Smooth muscle cell (in vitro differentiated cells): ENCODE data around the gene FAS. TPM values are rescaled to one million over a fixed set of nuclear protein-coding genes. Genes with fewer than 3 reads are reported as not detected.
A peak's percentile ranks its signal among the peaks of the same experiment; 100 is the strongest.

ENCODE experiments used
- DNase-seq: peaks from one replicate; lab custom pipeline; 2025; ENCODE audit not compliant: unreplicated experiment; lab: John Stamatoyannopoulos, UW
- H2AFZ ChIP-seq: fragments of 200-600 bp; sonication (generic); 2 replicates; pipeline ENCODE4 v1.6.0; 2016; ENCODE audit warnings: antibody characterized with exemption, low read depth, mild to moderate bottlenecking
- H3F3A ChIP-seq: fragments of 200-600 bp; sonication (generic); 2 replicates; pipeline ENCODE4 v1.6.0; 2017; ENCODE audit warnings: antibody characterized with exemption, low read depth
- H3K27ac ChIP-seq: fragments of 200-600 bp; sonication (generic); 2 replicates; pipeline ENCODE4 v1.5.1; 2016; ENCODE audit warnings: low read depth, mild to moderate bottlenecking
- H3K27me3 ChIP-seq: fragments of 200-600 bp; sonication (generic); 2 replicates; pipeline ENCODE4 v1.6.1; 2016; ENCODE audit warnings: low read depth, mild to moderate bottlenecking
- H3K36me3 ChIP-seq: fragments of 200-600 bp; sonication (generic); 2 replicates; pipeline ENCODE4 v1.5.1; 2016; ENCODE audit warnings: low read depth
- H3K4me1 ChIP-seq: fragments of 200-600 bp; sonication (generic); 2 replicates; pipeline ENCODE4 v1.5.1; 2016; ENCODE audit warnings: low read depth
- H3K4me2 ChIP-seq: fragments of 200-600 bp; sonication (generic); 2 replicates; pipeline ENCODE4 v1.6.0; 2016; ENCODE audit warnings: mild to moderate bottlenecking
- H3K4me3 ChIP-seq: fragments of 200-600 bp; sonication (generic); 2 replicates; pipeline ENCODE4 v1.5.1; 2016; ENCODE audit warnings: mild to moderate bottlenecking
- H3K79me2 ChIP-seq: fragments of 200-600 bp; sonication (generic); 2 replicates; pipeline ENCODE4 v1.6.0; 2016; ENCODE audit warnings: low read depth, mild to moderate bottlenecking
- H3K9ac ChIP-seq: fragments of 200-600 bp; sonication (generic); 2 replicates; pipeline ENCODE4 v1.6.0; 2016; ENCODE audit warnings: low read depth
- H3K9me3 ChIP-seq: fragments of 200-600 bp; sonication (generic); replicated peaks from 2 replicates; pipeline ENCODE4 v1.5.1; 2016; ENCODE audit warnings: low read depth
- H4K20me1 ChIP-seq: fragments of 200-600 bp; sonication (generic); 2 replicates; pipeline ENCODE4 v1.6.0; 2016; ENCODE audit warnings: low read depth
- CTCF ChIP-seq: fragments of 200-600 bp; sonication (generic); IDR thresholded peaks from 2 replicates; pipeline ENCODE4 v1.5.1; 2017; ENCODE audit warnings: borderline replicate concordance, mild to moderate bottlenecking, antibody characterized with exemption; ENCODE audit not compliant: insufficient read depth, poor library complexity, severe bottlenecking
- WGBS: methylation state at CpG from one replicate; pipeline ENCODE4 v1.1.7; 2016; ENCODE audit warnings: low lambda C conversion rate; 5-methylcytosine and 5-hydroxymethylcytosine counted together
- polyA plus RNA-seq: library from polyadenylated mRNA; unstranded; fragments of >200 nt; fragmentation: Nextera tagmentation; extraction: Ambion mirVana; gene quantifications from 2 replicates; pipeline ENCODE4 v1.2.1, GENCODE V29; 2016
- total RNA-seq: library from RNA; depleted of rRNA; stranded (reverse); fragments of >200 nt; gene quantifications from 2 replicates; pipeline ENCODE4 v1.2.3, GENCODE V29; 2014

The FAS gene
- total and polyA plus RNA-seq, 2 experiments from 2014 or later: 14.4 to 21.8 TPM

DNA sequence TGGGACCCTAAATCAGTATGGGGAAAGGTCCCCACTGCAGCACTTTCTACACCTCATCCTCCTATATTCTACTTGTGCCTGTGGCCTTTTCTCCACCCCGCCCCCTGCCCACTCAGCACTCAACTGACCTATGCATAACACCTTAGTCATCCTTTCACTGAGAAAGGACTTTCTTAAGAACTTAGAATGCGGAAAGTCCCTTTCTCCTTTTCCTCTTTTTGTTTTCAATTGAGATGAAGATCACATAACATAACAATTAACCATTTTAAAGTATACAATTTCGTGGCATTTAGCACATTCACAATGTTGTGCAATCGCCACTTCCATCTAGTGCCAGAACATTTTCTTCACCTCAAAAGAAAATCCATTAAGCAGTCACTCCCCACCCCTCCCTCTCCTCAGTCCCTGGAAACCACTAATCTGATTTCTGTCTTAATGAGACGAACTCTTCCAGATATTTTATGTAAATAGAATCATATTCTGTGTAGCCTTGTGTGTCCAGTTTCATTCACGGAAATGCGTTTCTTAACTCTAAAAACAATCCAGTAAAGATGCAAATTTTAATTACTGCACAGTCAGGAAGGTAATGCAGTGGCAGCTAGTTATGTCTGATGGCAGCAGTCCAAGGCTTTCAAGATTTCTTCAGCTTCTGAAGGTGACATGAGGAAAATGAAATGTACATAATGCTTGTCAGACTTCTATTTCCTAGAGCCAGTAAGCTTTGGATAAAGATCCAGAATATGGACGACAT lies 41.7 kb downstream of the FAS start:
- no peaks in the 10 kb centered on the region for H4K20me1 ChIP-seq
- H3F3A ChIP-seq: no peaks in the 10 kb centered on the region
- WGBS: 49% methylated on average over 8 of the region's 8 CpGs
- H3K27me3 ChIP-seq: peaks cover 11% of the 10 kb centered on the region
- DNase-seq: no peak
- no peaks in the 10 kb centered on the region for H3K79me2 ChIP-seq
- H3K27ac ChIP-seq: no peak overlapping the region
- H3K9me3 ChIP-seq: no peaks in the 10 kb centered on the region
- no peak overlapping the region for H2AFZ ChIP-seq
- no peaks in the 10 kb centered on the region for H3K36me3 ChIP-seq
- no peak for TF ChIP-seq CTCF
- H3K4me1 ChIP-seq: peaks cover 4% of the 10 kb centered on the region
- H3K4me3 ChIP-seq: no peak overlapping the region
- H3K4me2 ChIP-seq: peak overlapping the region; percentile 70
- no peak overlapping the region for H3K9ac ChIP-seq

- H3F3A ChIP-seq: no peaks in the 10 kb centered on the region
- H3K9ac ChIP-seq: no peak overlapping the region
- no peak for DNase-seq
- H3K4me1 ChIP-seq: peaks cover 4% of the 10 kb centered on the region
- H3K79me2 ChIP-seq: no peaks in the 10 kb centered on the region
- H3K4me2 ChIP-seq: no peak overlapping the region
- no peaks in the 10 kb centered on the region for H4K20me1 ChIP-seq
- no peak overlapping the region for H2AFZ ChIP-seq
- TF ChIP-seq CTCF: no peak
- H3K36me3 ChIP-seq: no peaks in the 10 kb centered on the region
- no peaks in the 10 kb centered on the region for H3K9me3 ChIP-seq
- 65% methylated on average over 1 of the region's 1 CpG for WGBS
- H3K27ac ChIP-seq: no peak overlapping the region
- peaks cover 11% of the 10 kb centered on the region for H3K27me3 ChIP-seq
- H3K4me3 ChIP-seq: no peak overlapping the region
These were observed 44.9 kb downstream of the FAS start for GRCh38 chr10:89035461-89035860.

DNA sequence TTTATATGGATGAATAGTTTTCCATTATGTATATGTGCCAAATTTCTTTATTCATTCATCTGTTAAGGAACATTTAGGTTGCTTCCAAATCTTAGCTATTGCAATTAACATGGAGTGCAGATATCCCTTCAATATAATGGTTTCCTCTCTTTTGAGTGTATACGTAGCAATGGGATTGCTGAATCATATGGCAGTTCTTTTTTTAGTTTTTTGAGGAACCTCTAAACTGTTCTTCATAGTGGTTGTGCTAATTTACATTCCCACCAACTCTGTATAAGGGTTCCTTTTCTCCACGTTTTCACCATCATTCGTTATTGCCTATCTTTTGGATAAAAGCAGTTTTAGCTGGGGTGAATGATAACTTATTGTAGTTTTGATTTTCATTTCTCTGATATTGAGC lies 46.5 kb downstream of the FAS start:
- peaks cover 4% of the 10 kb centered on the region for H3K4me1 ChIP-seq
- H3K27ac ChIP-seq: no peak overlapping the region
- no peak overlapping the region for H2AFZ ChIP-seq
- no peaks in the 10 kb centered on the region for H3K9me3 ChIP-seq
- TF ChIP-seq CTCF: no peak
- no peak overlapping the region for H3K4me2 ChIP-seq
- 81% methylated on average over 3 of the region's 3 CpGs for WGBS
- H3K4me3 ChIP-seq: no peak overlapping the region
- H3F3A ChIP-seq: no peaks in the 10 kb centered on the region
- H3K36me3 ChIP-seq: no peaks in the 10 kb centered on the region
- H3K9ac ChIP-seq: no peak overlapping the region
- H4K20me1 ChIP-seq: no peaks in the 10 kb centered on the region
- H3K79me2 ChIP-seq: no peaks in the 10 kb centered on the region
- DNase-seq: no peak
- H3K27me3 ChIP-seq: peaks cover 11% of the 10 kb centered on the region

DNA sequence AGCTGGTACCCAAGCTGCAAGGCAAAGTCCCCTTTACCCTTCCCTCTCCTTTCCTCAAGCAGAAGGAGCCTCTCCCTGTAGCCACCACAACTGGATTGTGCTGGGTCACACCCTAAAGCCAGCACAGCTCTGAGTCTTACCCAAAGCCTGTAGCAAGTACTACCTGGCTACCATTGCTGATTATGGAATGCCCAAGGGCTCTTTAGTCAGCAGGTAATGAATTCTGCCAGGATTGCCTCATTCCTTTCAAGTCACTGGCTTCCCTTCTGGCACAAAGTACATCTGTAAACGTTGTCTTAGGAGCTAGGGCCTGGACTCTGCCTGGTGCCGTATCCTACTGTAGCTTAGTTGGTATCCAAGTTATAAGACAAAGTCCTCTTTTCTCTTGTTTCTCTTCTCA lies 52.0 kb downstream of the FAS start:
- Histone ChIP-seq H3K36me3 (no peaks in the 10 kb centered on the region), H4K20me1 (no peaks in the 10 kb centered on the region), H3F3A (no peaks in the 10 kb centered on the region), H3K9me3 (no peaks in the 10 kb centered on the region), H2AFZ (no peak overlapping the region), H3K4me2 (no peak overlapping the region), H3K27ac (no peak overlapping the region), H3K4me3 (no peak overlapping the region), H3K9ac (no peak overlapping the region), H3K27me3 (no peaks in the 10 kb centered on the region), H3K79me2 (no peaks in the 10 kb centered on the region), H3K4me1 (no peaks in the 10 kb centered on the region)
- no peak for TF ChIP-seq CTCF
- no peak for DNase-seq
- 71% methylated on average over 2 of the region's 2 CpGs for WGBS
